GM12864 (cell line): ENCODE data around the gene FZD10.

Experiments used
- DNase-seq: peaks from one replicate; pipeline ENCODE4 v3.0.0-alpha.2; 2011; ENCODE audit warnings: low read depth
- H3K4me3 ChIP-seq: 2 replicates; pipeline ENCODE4 v1.5.1; 2011; ENCODE audit warnings: mild to moderate bottlenecking, low read depth, low read length, control low read depth
- TF ChIP-seq, protein P1 (sequence below): IDR thresholded peaks from 2 replicates; pipeline ENCODE4 v1.5.1; 2011; ENCODE audit warnings: low read depth, mild to moderate bottlenecking, moderate library complexity, low read length, control low read depth, inconsistent platforms; ENCODE audit errors: missing control alignments

The FZD10 gene

DNA sequence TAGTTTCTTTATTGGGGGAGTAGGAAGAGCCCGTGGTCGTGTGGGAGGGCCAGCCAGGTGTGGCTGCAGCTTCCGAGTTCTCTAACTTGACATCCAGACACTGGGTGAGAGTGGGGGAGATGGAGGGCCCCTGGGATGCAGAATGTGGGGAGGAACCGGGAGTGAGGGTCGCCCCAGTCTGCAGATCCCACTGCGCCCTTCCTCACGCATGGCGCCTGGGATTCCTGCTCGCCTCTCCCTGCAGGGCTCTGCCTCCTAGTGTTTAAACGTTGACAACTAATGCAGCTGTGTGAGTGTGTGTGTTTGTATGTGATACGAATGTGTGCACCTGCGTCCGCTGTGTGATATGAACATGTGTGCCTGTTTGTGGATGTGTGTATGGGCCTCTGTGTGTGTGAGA lies 34.6 kb downstream of the FZD10 start:
- TF ChIP-seq, protein P1, sequence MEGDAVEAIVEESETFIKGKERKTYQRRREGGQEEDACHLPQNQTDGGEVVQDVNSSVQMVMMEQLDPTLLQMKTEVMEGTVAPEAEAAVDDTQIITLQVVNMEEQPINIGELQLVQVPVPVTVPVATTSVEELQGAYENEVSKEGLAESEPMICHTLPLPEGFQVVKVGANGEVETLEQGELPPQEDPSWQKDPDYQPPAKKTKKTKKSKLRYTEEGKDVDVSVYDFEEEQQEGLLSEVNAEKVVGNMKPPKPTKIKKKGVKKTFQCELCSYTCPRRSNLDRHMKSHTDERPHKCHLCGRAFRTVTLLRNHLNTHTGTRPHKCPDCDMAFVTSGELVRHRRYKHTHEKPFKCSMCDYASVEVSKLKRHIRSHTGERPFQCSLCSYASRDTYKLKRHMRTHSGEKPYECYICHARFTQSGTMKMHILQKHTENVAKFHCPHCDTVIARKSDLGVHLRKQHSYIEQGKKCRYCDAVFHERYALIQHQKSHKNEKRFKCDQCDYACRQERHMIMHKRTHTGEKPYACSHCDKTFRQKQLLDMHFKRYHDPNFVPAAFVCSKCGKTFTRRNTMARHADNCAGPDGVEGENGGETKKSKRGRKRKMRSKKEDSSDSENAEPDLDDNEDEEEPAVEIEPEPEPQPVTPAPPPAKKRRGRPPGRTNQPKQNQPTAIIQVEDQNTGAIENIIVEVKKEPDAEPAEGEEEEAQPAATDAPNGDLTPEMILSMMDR: no peak
- H3K4me3 ChIP-seq: no peak overlapping the region
- no peak for DNase-seq

DNA sequence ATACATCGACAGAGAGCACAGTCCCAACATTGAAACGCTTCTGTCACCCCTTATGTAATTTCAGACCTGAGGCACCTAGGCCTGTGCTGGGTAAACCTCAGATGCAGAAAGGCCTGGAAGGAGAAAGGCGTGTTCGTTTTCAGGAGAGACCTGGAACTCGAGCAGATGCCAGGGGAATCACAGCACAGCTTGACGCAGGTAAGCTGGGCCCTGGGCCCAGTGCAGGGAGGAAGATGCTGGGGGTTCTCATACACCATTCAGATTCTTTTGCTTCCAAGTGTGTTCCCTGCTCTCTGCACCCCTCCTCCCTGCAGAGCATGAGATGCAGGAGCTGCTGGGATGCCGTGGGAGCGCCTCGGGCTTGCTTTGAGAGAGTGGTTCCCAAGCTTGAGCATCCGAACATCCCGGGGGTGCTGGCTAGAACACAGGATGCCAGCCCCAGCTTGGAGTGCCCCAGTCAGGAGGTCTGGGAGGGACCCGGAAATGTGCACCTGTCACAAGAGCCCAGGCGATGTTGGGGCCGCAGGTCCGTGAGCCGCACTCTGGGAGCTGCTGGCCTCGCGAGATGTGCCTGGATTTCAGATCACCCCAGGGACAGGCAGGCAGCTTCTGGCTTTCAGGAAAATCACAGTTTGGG lies 35.9 kb downstream of the FZD10 start:
- no peak for DNase-seq

DNA sequence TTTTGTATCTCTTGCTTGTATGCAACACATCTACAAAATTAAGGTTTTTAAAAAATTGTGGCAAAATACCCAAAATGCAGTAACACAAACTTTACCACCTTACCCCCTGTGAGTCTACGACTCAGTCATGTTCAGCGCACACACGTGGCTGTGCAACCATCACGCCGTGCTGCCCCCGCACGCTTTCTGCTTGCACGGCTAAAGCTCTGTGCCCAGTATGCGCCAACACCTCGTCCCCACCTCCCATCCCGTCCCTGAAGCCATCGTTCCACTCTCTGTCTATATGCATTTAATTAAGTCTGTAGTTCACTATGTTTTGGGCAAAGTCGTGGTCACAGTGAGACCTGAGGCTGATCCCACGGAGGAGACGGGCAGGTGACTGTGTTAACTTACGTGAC lies 36.4 kb downstream of the FZD10 start:
- TF ChIP-seq, protein P1: no peak
- DNase-seq: no peak
- H3K4me3 ChIP-seq: no peak overlapping the region

More for the DNA sequence above, 35.9 kb downstream of the FZD10 start:
- no peak overlapping the region for H3K4me3 ChIP-seq
- TF ChIP-seq, protein P1: no peak

DNA sequence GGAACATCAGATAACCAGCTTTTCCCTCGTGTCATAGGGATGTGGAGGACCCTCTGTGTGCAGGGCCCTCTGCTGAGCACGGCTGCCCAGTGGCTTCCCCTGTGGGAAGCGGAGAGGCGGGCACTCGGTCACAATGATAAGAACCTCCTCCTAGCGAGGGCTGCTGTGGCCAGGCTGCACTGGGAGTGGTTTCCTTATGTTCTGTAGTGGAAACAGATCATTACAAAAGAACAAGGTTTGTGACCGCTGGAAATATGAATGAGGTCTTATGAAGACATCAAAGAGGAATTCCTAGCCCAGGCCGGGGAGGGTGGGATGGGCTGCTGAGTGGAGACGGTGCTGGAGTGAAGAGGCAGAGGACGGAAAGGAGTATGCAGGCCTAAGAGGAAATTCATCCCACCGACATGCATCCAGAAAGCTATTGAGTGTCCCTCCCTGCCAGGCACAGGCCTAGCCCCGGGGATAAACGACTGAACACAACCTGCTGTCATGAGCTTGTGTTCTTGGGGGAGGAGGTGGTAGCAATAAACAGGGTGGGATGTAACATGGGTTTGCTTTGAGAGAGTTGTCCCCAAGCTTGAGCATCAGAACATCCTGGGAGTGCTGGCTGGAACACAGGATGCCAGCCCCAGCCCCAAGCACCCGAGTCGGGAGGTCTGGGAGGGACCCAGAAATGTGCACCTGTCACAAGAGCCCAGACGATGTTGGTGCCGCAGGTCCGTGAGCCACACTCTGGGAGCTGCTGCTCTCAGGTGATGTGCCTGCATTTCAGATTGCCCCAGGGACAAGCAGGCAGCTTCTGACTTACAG lies 37.5 kb downstream of the FZD10 start:
- H3K4me3 ChIP-seq: no peak overlapping the region
- TF ChIP-seq, protein P1: no peak
- no peak for DNase-seq

DNA sequence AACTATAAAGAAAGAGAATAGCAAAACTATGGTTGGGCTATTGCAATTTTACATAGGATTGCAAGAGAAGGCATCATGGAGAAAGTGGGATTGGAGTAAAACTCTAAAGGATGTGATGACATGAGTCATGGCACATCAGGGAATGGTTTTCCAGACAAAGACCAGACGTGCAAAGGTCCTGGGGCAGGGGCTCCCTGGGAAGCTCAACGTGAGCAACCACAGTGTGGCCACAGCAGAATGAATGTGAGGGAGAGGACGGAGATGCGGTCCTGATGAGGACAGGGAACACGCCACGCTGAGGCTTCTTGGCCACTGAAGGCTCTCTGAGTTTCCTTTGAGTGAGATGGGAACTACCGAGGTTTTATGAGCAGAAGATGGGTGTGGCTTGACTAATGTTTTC lies 38.2 kb downstream of the FZD10 start:
- TF ChIP-seq, protein P1: no peak
- DNase-seq: no peak
- no peak overlapping the region for H3K4me3 ChIP-seq

DNA sequence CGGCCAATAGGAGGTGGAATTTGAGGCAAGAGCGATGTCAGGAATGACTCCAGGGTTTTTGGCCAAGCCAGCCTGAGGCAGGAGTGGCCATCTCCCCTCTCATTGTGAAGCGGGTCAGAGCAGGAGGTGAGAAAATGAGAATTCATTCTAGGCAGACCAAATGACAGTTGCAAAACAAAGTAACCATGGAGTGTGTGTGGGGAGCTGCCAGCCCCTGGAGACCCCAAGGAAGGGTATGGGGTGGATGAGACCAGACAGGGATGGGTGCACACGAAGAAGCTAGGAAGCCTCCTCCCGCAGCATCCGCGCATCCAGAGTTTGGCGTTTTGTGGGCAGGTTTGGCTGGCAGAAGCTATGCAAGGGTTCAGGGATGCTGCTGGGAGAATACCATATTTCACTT lies 38.8 kb downstream of the FZD10 start:
- TF ChIP-seq, protein P1: no peak
- no peak overlapping the region for H3K4me3 ChIP-seq
- DNase-seq: no peak
